ENCODE results near the gene PSMB4. TPM values are rescaled to one million over a fixed set of nuclear protein-coding genes. Genes with fewer than 3 reads are reported as not detected.
"Not testable (repeated sequence)": the region's sequence is repeated elsewhere in the genome, so short reads cannot be mapped to it uniquely, and the experiment has no call there.

Gene PSMB4
- 201 and 203 TPM in 2 replicates for total RNA-seq
- total RNA-seq (2013), result 244 TPM
- polyA plus RNA-seq, result 334 and 393 TPM in 2 replicates
- 232 and 320 TPM in 2 replicates for polyA minus RNA-seq

DNA sequence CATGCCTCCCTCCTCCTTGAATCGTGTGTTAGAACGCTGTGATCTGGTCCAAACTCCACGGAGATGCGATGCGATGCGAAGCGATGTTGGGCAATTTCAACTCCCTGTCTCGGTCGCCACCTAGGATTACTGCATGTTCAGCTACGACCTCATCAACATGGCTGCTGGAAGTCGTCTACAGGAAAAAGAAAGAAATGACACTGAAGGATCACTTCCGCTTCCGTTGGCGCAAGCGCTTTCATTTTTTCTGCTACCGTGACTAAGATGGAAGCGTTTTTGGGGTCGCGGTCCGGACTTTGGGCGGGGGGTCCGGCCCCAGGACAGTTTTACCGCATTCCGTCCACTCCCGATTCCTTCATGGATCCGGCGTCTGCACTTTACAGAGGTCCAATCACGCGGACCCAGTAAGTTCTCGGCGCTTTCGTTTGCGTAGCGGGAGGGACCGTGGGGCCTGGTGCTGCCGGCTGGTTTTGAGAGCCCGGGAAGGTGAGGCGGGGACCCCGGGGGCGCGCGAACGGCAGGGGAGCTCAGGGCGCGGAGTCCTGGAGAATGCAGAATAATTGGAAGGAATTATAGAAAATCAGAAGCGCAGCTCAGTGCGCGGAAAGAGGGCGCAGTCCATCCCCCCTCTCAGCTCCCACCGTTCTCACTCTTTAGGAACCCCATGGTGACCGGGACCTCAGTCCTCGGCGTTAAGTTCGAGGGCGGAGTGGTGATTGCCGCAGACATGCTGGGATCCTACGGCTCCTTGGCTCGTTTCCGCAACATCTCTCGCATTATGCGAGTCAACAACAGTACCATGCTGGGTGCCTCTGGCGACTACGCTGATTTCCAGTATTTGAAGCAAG lies at the start of gene PSMB4:
PSMB4 (plus strand) TSS at position 250 of the 848 bp plus-strand sequence; CDS start at position 265, 15 bp downstream.
- TF ChIP-seq EZH2 (IDR thresholded peaks at IDR 0.05; ENCODE audit: borderline replicate concordance, insufficient read depth, low read depth, low read length, poor library complexity, severe bottlenecking), result no peak
- TF ChIP-seq, protein P1, sequence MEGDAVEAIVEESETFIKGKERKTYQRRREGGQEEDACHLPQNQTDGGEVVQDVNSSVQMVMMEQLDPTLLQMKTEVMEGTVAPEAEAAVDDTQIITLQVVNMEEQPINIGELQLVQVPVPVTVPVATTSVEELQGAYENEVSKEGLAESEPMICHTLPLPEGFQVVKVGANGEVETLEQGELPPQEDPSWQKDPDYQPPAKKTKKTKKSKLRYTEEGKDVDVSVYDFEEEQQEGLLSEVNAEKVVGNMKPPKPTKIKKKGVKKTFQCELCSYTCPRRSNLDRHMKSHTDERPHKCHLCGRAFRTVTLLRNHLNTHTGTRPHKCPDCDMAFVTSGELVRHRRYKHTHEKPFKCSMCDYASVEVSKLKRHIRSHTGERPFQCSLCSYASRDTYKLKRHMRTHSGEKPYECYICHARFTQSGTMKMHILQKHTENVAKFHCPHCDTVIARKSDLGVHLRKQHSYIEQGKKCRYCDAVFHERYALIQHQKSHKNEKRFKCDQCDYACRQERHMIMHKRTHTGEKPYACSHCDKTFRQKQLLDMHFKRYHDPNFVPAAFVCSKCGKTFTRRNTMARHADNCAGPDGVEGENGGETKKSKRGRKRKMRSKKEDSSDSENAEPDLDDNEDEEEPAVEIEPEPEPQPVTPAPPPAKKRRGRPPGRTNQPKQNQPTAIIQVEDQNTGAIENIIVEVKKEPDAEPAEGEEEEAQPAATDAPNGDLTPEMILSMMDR (IDR thresholded peaks at IDR 0.05), result peak; percentile 37
- Mint-ChIP-seq H3K27ac (peak within 1 kb of the TSS; percentile 95), H3K9me3 (ENCODE audit: insufficient read depth) (no peaks in the 10 kb centered on the region), H3K27me3 (no peaks in the 10 kb centered on the region), H3K4me3 (peak within 1 kb of the TSS; percentile 93), H3K4me1 (peaks cover 26% of the 10 kb centered on the region)
- H3K36me3 ChIP-seq (replicated peaks in 1 of 2; ENCODE audit: control extremely low read depth in 1 of 2, control insufficient read depth in 1 of 2, extremely low read depth in 1 of 2, insufficient read depth in 2 of 2, low read length in 1 of 2), result peaks cover 2 to 32% of the 10 kb centered on the region in 2 experiments
- H4K20me1 ChIP-seq (ENCODE audit: control insufficient read depth, insufficient read depth, low read length, poor library complexity, severe bottlenecking), result peaks cover 12% of the 10 kb centered on the region
- DNase-seq (peak; percentile 93), ATAC-seq (ENCODE audit: low read depth) (peak; percentile 94)
- H2AFZ ChIP-seq (ENCODE audit: insufficient read depth, low read depth, low read length, poor library complexity, severe bottlenecking), result peak within 1 kb of the TSS; percentile 82
- H3K4me2 ChIP-seq (replicated peaks; ENCODE audit: low read depth, low read length, poor library complexity, severe bottlenecking), result peak within 1 kb of the TSS; percentile 91
- intact Hi-C loops (cut with micrococcal nuclease), result loop anchor here (1.0 to 5.0 kb wide), 9 partner anchors 52 to 439 kb away; partner anchors contain the start of genes C2CD4D, POGZ, PSMD4 and RFX5
- peak within 1 kb of the TSS; percentile 99 for H3K9ac ChIP-seq (ENCODE audit: low read length)
- H3K27me3 ChIP-seq (replicated peaks in 1 of 4; ENCODE audit: control extremely low read depth in 1 of 4, control insufficient read depth in 3 of 4, insufficient read depth in 4 of 4, low read length in 3 of 4), result no peaks in the 10 kb centered on the region
- no peaks in the 10 kb centered on the region for H3K9me3 ChIP-seq (ENCODE audit: control extremely low read depth in 1 of 3, control insufficient read depth in 2 of 3, insufficient read depth in 1 of 3, low read length in 2 of 3)
- peak within 1 kb of the TSS; percentile 91 to 97 (median 92) for H3K4me3 ChIP-seq (ENCODE audit: control extremely low read depth in 1 of 5, extremely low read depth in 1 of 5, insufficient read depth in 1 of 5, low read depth in 2 of 5, low read length in 4 of 5)
- H3K79me2 ChIP-seq (ENCODE audit: control insufficient read depth, insufficient read depth, low read length), result peaks cover 14% of the 10 kb centered on the region
- CTCF ChIA-PET, result interaction anchor here (0.6 to 6.2 kb wide), 5 partner anchors 52 to 98 kb away, joined by 3 to 28 read pairs (median 10); partner anchors contain the start of genes PI4KB and POGZ
- POLR2A ChIA-PET, result interaction anchor here (0.5 to 2.2 kb wide), 6 partner anchors 12 to 342 kb away, joined by 3 to 18 read pairs (median 4); partner anchors contain the start of genes PI4KB and RFX5
- H3K4me1 ChIP-seq (ENCODE audit: control insufficient read depth in 2 of 2, insufficient read depth in 2 of 2, low read length in 2 of 2), result peaks cover 8 to 21% of the 10 kb centered on the region in 2 donors
- peak within 1 kb of the TSS; percentile 88 to 95 for H3K27ac ChIP-seq (ENCODE audit: low read length in 2 of 2)
- under 1% methylated on average over 61 of the region's 63 CpGs for WGBS (ENCODE audit: insufficient coverage)

DNA sequence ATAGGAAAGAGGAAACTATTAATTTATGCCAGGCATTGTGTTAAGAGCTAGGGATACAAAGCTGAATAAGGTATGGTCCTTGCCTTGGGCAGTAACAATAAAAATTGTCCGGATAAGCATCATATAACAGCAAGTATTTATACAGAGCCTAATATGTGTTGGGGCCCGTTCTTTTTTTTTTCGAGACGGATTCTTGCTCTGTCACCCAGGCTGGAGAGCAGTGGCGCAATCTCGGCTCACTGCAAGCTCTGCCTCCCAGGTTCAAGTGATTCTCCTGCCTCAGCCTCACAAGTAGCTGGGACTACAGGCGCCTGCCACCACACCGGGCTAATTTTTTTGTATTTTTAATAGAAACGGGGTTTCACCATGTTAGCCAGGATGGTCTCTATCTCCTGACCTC lies 49.0 kb upstream of the PSMB4 start:
- H3K9ac ChIP-seq (ENCODE audit: low read length); H3K9me3 Mint-ChIP-seq (ENCODE audit: insufficient read depth); H3K27me3 Mint-ChIP-seq; H3K4me3 ChIP-seq (ENCODE audit: control extremely low read depth in 1 of 5, extremely low read depth in 1 of 5, insufficient read depth in 1 of 5, low read depth in 2 of 5, low read length in 4 of 5); H3K4me3 Mint-ChIP-seq; intact Hi-C loops (cut with micrococcal nuclease); H2AFZ ChIP-seq (ENCODE audit: insufficient read depth, low read depth, low read length, poor library complexity, severe bottlenecking); H3K4me2 ChIP-seq (replicated peaks; ENCODE audit: low read depth, low read length, poor library complexity, severe bottlenecking); DNase-seq; ATAC-seq (ENCODE audit: low read depth); H3K27ac Mint-ChIP-seq; H3K36me3 ChIP-seq (replicated peaks in 1 of 2; ENCODE audit: control extremely low read depth in 1 of 2, control insufficient read depth in 1 of 2, extremely low read depth in 1 of 2, insufficient read depth in 2 of 2, low read length in 1 of 2); H3K27ac ChIP-seq (ENCODE audit: low read length in 2 of 2); H3K27me3 ChIP-seq (replicated peaks in 1 of 4; ENCODE audit: control extremely low read depth in 1 of 4, control insufficient read depth in 3 of 4, insufficient read depth in 4 of 4, low read length in 3 of 4); H4K20me1 ChIP-seq (ENCODE audit: control insufficient read depth, insufficient read depth, low read length, poor library complexity, severe bottlenecking): not testable (repeated sequence)
- peaks cover 29% of the 10 kb centered on the region for H3K4me1 Mint-ChIP-seq
- peaks cover 30% of the 10 kb centered on the region for H3K79me2 ChIP-seq (ENCODE audit: control insufficient read depth, insufficient read depth, low read length)
- POLR2A ChIA-PET, result interaction anchor here (0.6 kb wide), 1 partner anchor 152 kb away, joined by 3 read pairs; no protein-coding TSS in a partner anchor
- H3K4me1 ChIP-seq (ENCODE audit: control insufficient read depth in 2 of 2, insufficient read depth in 2 of 2, low read length in 2 of 2), result peaks cover 20 to 26% of the 10 kb centered on the region in 2 donors
- WGBS (ENCODE audit: insufficient coverage), result 95% methylated on average over 4 of the region's 9 CpGs
- H3K9me3 ChIP-seq (ENCODE audit: control extremely low read depth in 1 of 3, control insufficient read depth in 2 of 3, insufficient read depth in 1 of 3, low read length in 2 of 3), result peaks cover 0 to 19% (median 4%) of the 10 kb centered on the region in 3 donors
- CTCF ChIA-PET, result interaction anchor here (0.9 to 3.4 kb wide), 5 partner anchors 10 to 52 kb away, joined by 3 to 23 read pairs (median 3); no protein-coding TSS in a partner anchor

Data from B cell (primary cell).